CD4-positive, alpha-beta memory T cell (primary cell): ENCODE measurements around the gene CACNA2D2. TPM values are rescaled to one million over a fixed set of nuclear protein-coding genes. Genes with fewer than 3 reads are reported as not detected.

ENCODE experiments used
- CTCF ChIA-PET: fragments of 350-600 bp; sonication (Branson Sonifier 250); formaldehyde crosslinking; loops from one replicate; lab custom pipeline; 2021; ENCODE audit warnings: inconsistent platforms; ENCODE audit not compliant: partially characterized antibody; lab: Charles Lee
- POLR2A ChIA-PET: fragments of 350-600 bp; sonication (Branson Sonifier 250); formaldehyde crosslinking; loops from one replicate; lab custom pipeline; 2021; ENCODE audit not compliant: partially characterized antibody; lab: Charles Lee
- DNase-seq, 5 donors: peaks; one replicate each; pipeline versions ENCODE4 v3.0.0 to v3.0.0-alpha.2; 2020 to 2022; ENCODE audit warnings: mixed read lengths in 1 of 5
- H3K27ac ChIP-seq: one replicate; pipeline ENCODE4 v1.7.0; 2013; ENCODE audit warnings: low read depth, low read length
- H3K27me3 ChIP-seq: 2 replicates; pipeline ENCODE4 v1.7.0; 2013; ENCODE audit warnings: mild to moderate bottlenecking, low read length, moderate library complexity; ENCODE audit not compliant: insufficient read depth
- H3K36me3 ChIP-seq: 2 replicates; pipeline ENCODE4 v1.7.0; 2013; ENCODE audit warnings: mild to moderate bottlenecking, low read length, moderate library complexity; ENCODE audit not compliant: insufficient read depth
- H3K4me1 ChIP-seq: 2 replicates; pipeline ENCODE4 v1.7.0; 2013; ENCODE audit warnings: mild to moderate bottlenecking, low read length, moderate library complexity; ENCODE audit not compliant: insufficient read depth
- H3K4me3 ChIP-seq, 2 donors: one replicate each; pipeline ENCODE4 v1.7.0; 2013; ENCODE audit warnings: low read length in 2 of 2, mild to moderate bottlenecking in 1 of 2
- H3K9me3 ChIP-seq, 2 donors: one replicate each; pipeline ENCODE4 v1.7.0; 2013; ENCODE audit warnings: low read length in 2 of 2, control low read depth in 1 of 2; ENCODE audit not compliant: control insufficient read depth in 1 of 2
- H3K27ac Mint-ChIP-seq, 7 donors: one replicate each; pipeline ENCODE4 v1.8.0; 2020 to 2021; ENCODE audit warnings: mixed read lengths in 7 of 7, mild to moderate bottlenecking in 6 of 7, inconsistent platforms in 3 of 7, moderate library complexity in 3 of 7
- H3K27me3 Mint-ChIP-seq, 2 donors: one replicate each; pipeline ENCODE4 v1.8.0; 2020 to 2021; ENCODE audit warnings: mixed read lengths in 2 of 2
- H3K36me3 Mint-ChIP-seq, 2 donors: one replicate each; pipeline ENCODE4 v1.8.0; 2020 to 2021; ENCODE audit warnings: mixed read lengths in 2 of 2, inconsistent platforms in 1 of 2, mild to moderate bottlenecking in 1 of 2
- H3K4me1 Mint-ChIP-seq, 4 donors: one replicate each; pipeline ENCODE4 v1.8.0; 2020 to 2021; ENCODE audit warnings: mixed read lengths in 4 of 4, mild to moderate bottlenecking in 1 of 4
- H3K4me3 Mint-ChIP-seq, 8 donors: one replicate each; pipeline ENCODE4 v1.8.0; 2020 to 2021; ENCODE audit warnings: mixed read lengths in 8 of 8, mild to moderate bottlenecking in 7 of 8, moderate library complexity in 6 of 8, inconsistent platforms in 3 of 8
- H3K9me3 Mint-ChIP-seq, 8 donors: one replicate each; pipeline ENCODE4 v1.8.0; 2020 to 2021; ENCODE audit warnings: mixed read lengths in 8 of 8, mild to moderate bottlenecking in 5 of 8, inconsistent platforms in 3 of 8, moderate library complexity in 1 of 8
- intact Hi-C: fragments of 100-400 bp; cut with micrococcal nuclease; formaldehyde crosslinking; loops from one replicate; pipeline ENCODE4 v1.15.1; 2023
- polyA plus RNA-seq, 2 donors: library from polyadenylated mRNA; unstranded; fragments of 300-500 nt; fragmentation: Illumina TruSeq; gene quantifications; one replicate each; pipeline ENCODE4 v1.2.3, GENCODE V29; 2021
- total RNA-seq, 2 experiments: library from RNA; stranded (reverse); gene quantifications; one replicate each; pipeline ENCODE4 v1.2.3, GENCODE V29; 2021

CACNA2D2 gene
- total and polyA plus RNA-seq, 4 experiments from 2014 or later, result 0.24 to 1.9 (median 1.7) TPM; not detected in 1

DNA sequence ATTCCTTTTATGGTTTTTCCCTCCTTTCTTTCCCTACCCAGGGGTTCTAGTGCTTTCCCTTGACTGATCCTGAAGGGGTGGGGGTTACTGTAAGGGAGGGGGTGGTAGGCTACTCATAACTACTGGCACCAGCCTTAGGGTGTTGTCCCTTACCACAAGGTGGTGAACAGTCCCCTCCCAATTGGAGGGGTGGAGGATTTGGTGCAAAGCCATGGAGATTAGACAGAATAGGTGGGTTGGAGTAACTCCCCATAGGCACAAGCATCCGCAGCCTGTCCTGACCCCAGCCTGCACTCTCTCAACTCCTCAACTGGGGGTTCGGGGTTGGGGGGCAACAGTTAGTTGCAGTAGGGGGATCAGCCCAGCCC is 178.3 kb downstream of the CACNA2D2 start:
- no peak for DNase-seq
- POLR2A ChIA-PET, result interaction anchor here (0.7 to 14.4 kb wide), 5 partner anchors 10 to 31 kb away, joined by 3 to 144 read pairs (median 8); partner anchors contain the start of genes HYAL3 and NAA80
- H3K4me1 ChIP-seq, result peaks cover 34% of the 10 kb centered on the region
- H3K27me3 ChIP-seq, result no peaks in the 10 kb centered on the region
- H3K36me3 ChIP-seq, result peaks cover 15% of the 10 kb centered on the region
- CTCF ChIA-PET, result interaction anchor here (0.6 to 5.6 kb wide), 9 partner anchors 12 to 217 kb away, joined by 3 to 37 read pairs (median 7); partner anchors contain the start of genes HYAL3, IFRD2, NAA80 and RASSF1
- peaks cover 0 to 1% (median 0%) of the 10 kb centered on the region in 8 donors for H3K9me3 Mint-ChIP-seq
- no peaks in the 10 kb centered on the region for H3K27me3 Mint-ChIP-seq
- no peak overlapping the region for H3K27ac ChIP-seq
- peak overlapping the region in 1 of 8 donors; percentile 67 for H3K4me3 Mint-ChIP-seq
- H3K36me3 Mint-ChIP-seq, result peaks cover 0 to 31% of the 10 kb centered on the region in 2 donors
- peaks cover 19 to 43% (median 30%) of the 10 kb centered on the region in 4 donors for H3K4me1 Mint-ChIP-seq
- no peaks in the 10 kb centered on the region for H3K9me3 ChIP-seq
- H3K4me3 ChIP-seq, result no peak overlapping the region
- intact Hi-C loops, result loop anchor here (2.0 kb wide), 1 partner anchor 130 kb away; no protein-coding TSS in a partner anchor
- H3K27ac Mint-ChIP-seq, result peak overlapping the region; percentile 29 to 90 (median 79)

DNA sequence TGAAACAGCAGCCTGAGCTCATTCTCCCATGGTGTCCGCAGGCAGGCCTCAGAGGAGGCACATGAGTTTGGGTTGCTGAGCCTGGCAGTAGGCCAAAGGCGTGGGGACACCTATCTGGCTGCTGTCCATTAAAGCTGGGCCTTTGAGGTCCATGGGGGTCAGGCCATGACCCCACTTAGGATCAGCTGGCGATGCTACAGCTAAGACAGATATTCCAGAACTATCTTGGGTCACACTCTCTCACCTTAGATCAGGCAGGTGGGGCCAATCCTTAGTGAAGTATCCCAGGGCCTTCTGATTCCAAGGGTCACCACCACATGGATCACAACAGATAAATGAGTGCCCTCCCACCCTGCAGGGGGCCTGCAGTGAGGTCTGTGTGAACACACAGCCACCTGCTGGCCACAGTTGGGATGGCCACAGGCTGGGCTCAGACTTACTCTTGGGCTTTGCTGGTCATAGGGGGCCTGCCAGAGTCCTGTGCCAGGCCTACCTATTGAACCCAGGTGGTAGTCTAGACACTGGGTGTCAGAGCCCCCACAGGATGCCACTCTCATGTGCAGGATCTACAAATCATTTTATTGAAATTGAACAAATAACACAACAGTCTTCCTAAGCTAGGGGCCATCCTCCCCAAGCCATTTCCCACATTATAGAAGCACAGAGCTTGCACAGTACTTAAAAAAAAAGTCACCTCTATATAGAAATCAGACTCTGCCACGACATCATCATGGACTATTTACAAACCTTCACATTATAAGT is 178.9 kb downstream of the CACNA2D2 start:
- Mint-ChIP-seq H3K4me1 (peaks cover 21 to 49% (median 35%) of the 10 kb centered on the region in 4 donors), H3K36me3 (peaks cover 0 to 25% of the 10 kb centered on the region in 2 donors), H3K4me3 (peak overlapping the region in 5 of 8 donors; percentile 17 to 67 (median 39)), H3K27me3 (no peaks in the 10 kb centered on the region), H3K27ac (peak overlapping the region; percentile 53 to 93 (median 82)), H3K9me3 (peaks cover 0 to 1% (median 0%) of the 10 kb centered on the region in 8 donors)
- ChIA-PET POLR2A (interaction anchor here (0.7 to 14.4 kb wide), 6 partner anchors 10 to 32 kb away, joined by 3 to 144 read pairs (median 8); partner anchors contain the start of genes HYAL3, IFRD2 and NAA80), CTCF (interaction anchor here (0.5 to 5.6 kb wide), 16 partner anchors 9 to 509 kb away, joined by 3 to 37 read pairs (median 5); partner anchors contain the start of genes CYB561D2, HYAL3, IFRD2 and NAA80)
- H3K36me3 ChIP-seq, result peaks cover 10% of the 10 kb centered on the region
- intact Hi-C loops, result loop anchor here (1.0 to 2.0 kb wide), 2 partner anchors 50 to 130 kb away; no protein-coding TSS in a partner anchor
- H3K4me1 ChIP-seq, result peaks cover 40% of the 10 kb centered on the region
- DNase-seq, result peak; percentile 39 to 65 (median 49)
- H3K27me3 ChIP-seq, result no peaks in the 10 kb centered on the region
- no peak overlapping the region for H3K4me3 ChIP-seq
- no peak overlapping the region for H3K27ac ChIP-seq
- no peaks in the 10 kb centered on the region for H3K9me3 ChIP-seq

DNA sequence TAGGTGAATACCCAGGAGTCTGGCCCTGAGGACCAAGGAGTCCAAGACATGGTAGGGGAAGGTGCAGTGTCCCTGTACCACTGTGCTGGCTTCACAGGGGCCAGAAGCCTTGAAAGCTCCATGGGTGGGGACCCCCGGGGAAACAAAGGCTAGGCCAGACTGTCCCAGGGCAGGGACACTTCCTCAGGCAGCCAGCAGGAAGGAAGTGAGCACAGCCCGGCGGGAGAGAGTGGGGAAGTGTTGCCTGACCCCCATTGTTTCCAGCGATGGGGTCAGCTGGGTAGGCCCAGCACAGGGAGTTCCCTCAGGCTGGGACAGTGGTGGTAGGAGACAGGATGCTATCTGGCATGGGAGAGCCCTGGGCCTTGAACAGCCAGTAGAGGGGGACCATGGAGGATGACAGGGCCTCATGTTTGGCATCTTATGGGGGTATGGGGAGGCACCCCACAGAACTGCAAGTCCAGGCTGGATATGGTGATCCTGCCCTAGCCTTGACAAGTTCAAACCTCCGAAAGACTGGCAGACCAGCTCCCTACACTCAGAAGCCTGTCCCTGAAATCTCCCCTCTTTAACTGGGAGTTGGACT is 179.7 kb downstream of the CACNA2D2 start:
- Histone ChIP-seq H3K27ac (no peak overlapping the region), H3K4me1 (peaks cover 39% of the 10 kb centered on the region), H3K9me3 (no peaks in the 10 kb centered on the region), H3K36me3 (peaks cover 10% of the 10 kb centered on the region), H3K27me3 (no peaks in the 10 kb centered on the region), H3K4me3 (no peak overlapping the region)
- Mint-ChIP-seq H3K9me3 (peaks cover 0 to 1% (median 0%) of the 10 kb centered on the region in 8 donors), H3K4me1 (peaks cover 21 to 56% (median 38%) of the 10 kb centered on the region in 4 donors), H3K36me3 (peaks cover 0 to 22% of the 10 kb centered on the region in 2 donors), H3K27ac (peak overlapping the region in 4 of 7 donors; percentile 29 to 90 (median 78)), H3K27me3 (no peaks in the 10 kb centered on the region), H3K4me3 (peak overlapping the region in 1 of 8 donors; percentile 35)
- ChIA-PET POLR2A (interaction anchor here (0.6 to 14.4 kb wide), 6 partner anchors 9 to 31 kb away, joined by 3 to 144 read pairs (median 8); partner anchors contain the start of genes HYAL3, IFRD2, NAA80 and RASSF1), CTCF (interaction anchor here (0.5 to 5.6 kb wide), 15 partner anchors 8 to 509 kb away, joined by 3 to 37 read pairs (median 5); partner anchors contain the start of genes CYB561D2, HYAL3, IFRD2 and NAA80)
- intact Hi-C loops, result loop anchor here (1.0 to 2.0 kb wide), 2 partner anchors 49 to 129 kb away; no protein-coding TSS in a partner anchor
- DNase-seq, result peak in 1 of 5 donors; percentile 27

- Histone ChIP-seq H3K36me3 (peaks cover 10% of the 10 kb centered on the region), H3K27me3 (no peaks in the 10 kb centered on the region), H3K4me1 (peaks cover 35% of the 10 kb centered on the region), H3K9me3 (no peaks in the 10 kb centered on the region), H3K4me3 (no peak overlapping the region), H3K27ac (no peak overlapping the region)
- Mint-ChIP-seq H3K27ac (peak overlapping the region; percentile 3 to 79 (median 68)), H3K4me1 (peaks cover 17 to 55% (median 37%) of the 10 kb centered on the region in 4 donors), H3K36me3 (peaks cover 0 to 16% of the 10 kb centered on the region in 2 donors), H3K9me3 (no peaks in the 10 kb centered on the region), H3K27me3 (no peaks in the 10 kb centered on the region), H3K4me3 (peak overlapping the region in 3 of 8 donors; percentile 21 to 54 (median 35))
- intact Hi-C loops, result no loop called here
- peak in 1 of 5 donors; percentile 20 for DNase-seq
- POLR2A ChIA-PET, result interaction anchor here (2.1 to 14.4 kb wide), 5 partner anchors 8 to 25 kb away, joined by 8 to 144 read pairs (median 16); partner anchors contain the start of genes HYAL3, NAA80 and RASSF1
- CTCF ChIA-PET, result interaction anchor here (0.9 to 5.6 kb wide), 6 partner anchors 11 to 51 kb away, joined by 3 to 37 read pairs (median 10); partner anchors contain the start of genes HYAL3, IFRD2 and NAA80
These were observed 180.3 kb downstream of the CACNA2D2 start for GRCh38 chr3:50323092-50323600.

DNA sequence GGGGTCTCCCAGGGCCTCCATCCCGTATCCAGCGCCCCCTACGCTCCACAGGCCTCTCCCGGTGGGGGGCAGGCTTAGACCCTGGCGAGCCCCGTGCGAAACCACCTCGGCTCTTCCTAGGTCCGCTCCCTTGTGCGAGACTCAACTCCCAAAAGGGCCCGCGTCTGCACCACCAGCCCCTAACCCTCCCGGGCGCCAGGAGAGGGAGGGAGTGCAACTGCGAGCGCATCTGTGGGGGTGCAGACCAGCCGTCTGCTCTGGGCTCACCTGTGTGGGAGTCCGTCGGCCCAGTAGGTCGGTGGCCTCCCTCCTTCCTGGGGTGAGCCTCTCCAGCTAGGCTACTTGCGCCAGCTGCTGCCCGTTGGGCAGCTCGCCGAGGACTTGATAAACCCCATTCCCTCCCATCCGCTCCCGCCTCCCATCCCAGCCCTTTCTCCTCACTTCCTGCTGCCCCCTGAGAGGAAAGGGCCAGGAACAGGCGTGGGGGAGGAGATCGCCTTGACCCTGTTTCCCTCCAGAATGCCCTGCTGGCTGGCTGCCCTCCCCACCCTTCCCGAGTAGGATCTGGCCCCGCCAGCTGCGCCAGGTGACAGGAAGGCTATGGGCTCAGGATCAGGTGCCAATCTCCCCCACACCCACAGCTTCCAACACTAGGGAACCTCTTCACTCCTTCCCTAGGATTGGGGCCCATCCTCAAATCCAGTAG is 180.9 kb downstream of the CACNA2D2 start, which contains the start of gene HYAL2:
TSS of gene HYAL2 (minus strand) at position 360 of the 706 bp plus-strand sequence. CDS start 2,256 bp downstream, outside the sequence.
- Histone ChIP-seq H3K4me1 (peaks cover 37% of the 10 kb centered on the region), H3K27ac (peak within 1 kb of the TSS; percentile 73), H3K9me3 (no peaks in the 10 kb centered on the region), H3K27me3 (no peaks in the 10 kb centered on the region), H3K36me3 (peaks cover 10% of the 10 kb centered on the region), H3K4me3 (peak within 1 kb of the TSS; percentile 23 to 87)
- peak in 1 of 5 donors; percentile 37 for DNase-seq
- ChIA-PET CTCF (interaction anchor here (0.5 to 5.6 kb wide), 8 partner anchors 11 to 220 kb away, joined by 3 to 37 read pairs (median 10); partner anchors contain the start of genes HYAL3, IFRD2 and NAA80), POLR2A (interaction anchor here (1.0 to 14.4 kb wide), 6 partner anchors 8 to 37 kb away, joined by 4 to 144 read pairs (median 8); partner anchors contain the start of genes HYAL3, NAA80, RASSF1 and TMEM115)
- intact Hi-C loops, result no loop called here
- Mint-ChIP-seq H3K36me3 (peaks cover 0 to 15% of the 10 kb centered on the region in 2 donors), H3K27ac (peak within 1 kb of the TSS; percentile 90 to 95 (median 93)), H3K9me3 (no peaks in the 10 kb centered on the region), H3K4me3 (peak within 1 kb of the TSS; percentile 80 to 90 (median 86)), H3K4me1 (peaks cover 15 to 57% (median 35%) of the 10 kb centered on the region in 4 donors), H3K27me3 (no peaks in the 10 kb centered on the region)

GRCh38 chr3:50322115-50322385 is 181.4 kb downstream of the CACNA2D2 start:
- ChIA-PET CTCF (interaction anchor here (0.5 to 5.6 kb wide), 4 partner anchors 15 to 220 kb away, joined by 3 to 37 read pairs (median 10); partner anchors contain the start of genes HYAL3, IFRD2 and NAA80), POLR2A (interaction anchor here (0.6 to 14.4 kb wide), 7 partner anchors 10 to 37 kb away, joined by 3 to 144 read pairs (median 4); partner anchors contain the start of genes CYB561D2, HYAL3, NAA80 and NPRL2)
- Mint-ChIP-seq H3K27me3 (no peaks in the 10 kb centered on the region), H3K27ac (peak overlapping the region in 2 of 7 donors; percentile 78 to 90), H3K9me3 (no peaks in the 10 kb centered on the region), H3K36me3 (peaks cover 0 to 15% of the 10 kb centered on the region in 2 donors), H3K4me1 (peaks cover 16 to 57% (median 36%) of the 10 kb centered on the region in 4 donors), H3K4me3 (peak overlapping the region in 4 of 8 donors; percentile 80 to 86 (median 84))
- intact Hi-C loops, result no loop called here
- no peaks in the 10 kb centered on the region for H3K9me3 ChIP-seq
- H3K4me1 ChIP-seq, result peaks cover 37% of the 10 kb centered on the region
- H3K4me3 ChIP-seq, result peak overlapping the region; percentile 23 to 87
- no peaks in the 10 kb centered on the region for H3K27me3 ChIP-seq
- peak overlapping the region; percentile 73 for H3K27ac ChIP-seq
- no peak for DNase-seq
- H3K36me3 ChIP-seq, result peaks cover 10% of the 10 kb centered on the region
